Frontal cortex (tissue), 4 donors: ENCODE data around the gene PALLD. TPM values are rescaled to one million over a fixed set of nuclear protein-coding genes. Genes with fewer than 3 reads are reported as not detected.
"Not testable (repeated sequence)": the region's sequence is repeated elsewhere in the genome, so short reads cannot be mapped to it uniquely, and the experiment has no call there.

Experiments
- DNase-seq, 2 donors: peaks; one replicate each; pipeline ENCODE4 v3.0.0; 2012; ENCODE audit warnings: low spot score in 2 of 2
- FAIRE-seq: peaks from 2 replicates; lab custom pipeline; 2012; peaks lifted over from hg19 to GRCh38; lab: Jason Lieb, UNC
- total RNA-seq: library from RNA; depleted of rRNA; stranded (reverse); fragments of >200 nt; gene quantifications from one replicate; pipeline ENCODE4 v1.2.3, GENCODE V29; 2014
- donor health status: control.
- donor health status: control.
- donor health status: control.

Gene PALLD
- total RNA-seq, 1 donor from 2014 or later = 17.1 TPM

- no peak for DNase-seq
- FAIRE-seq = no peak
These were observed 191.7 kb downstream of the PALLD start for GRCh38 chr4:168688584-168688983.

GRCh38 chr4:168689791-168690190, 192.9 kb downstream of the PALLD start:
- DNase-seq (no peak), FAIRE-seq (no peak)

GRCh38 chr4:168690199-168690598, 193.3 kb downstream of the PALLD start:
- no peak for DNase-seq
- no peak for FAIRE-seq

- DNase-seq (no peak), FAIRE-seq (no peak)
These were observed 194.9 kb downstream of the PALLD start for GRCh38 chr4:168691631-168692369.

GRCh38 chr4:168693750-168694490, 197.1 kb downstream of the PALLD start:
- DNase-seq (no peak), FAIRE-seq (no peak)

GRCh38 chr4:168694667-168695066, 197.8 kb downstream of the PALLD start:
- FAIRE-seq = no peak
- DNase-seq = no peak

GRCh38 chr4:168695288-168695687, 198.4 kb downstream of the PALLD start:
- FAIRE-seq (no peak), DNase-seq (no peak)

- FAIRE-seq = no peak
- no peak for DNase-seq
These were observed 199.4 kb downstream of the PALLD start for GRCh38 chr4:168696280-168696679.

- FAIRE-seq (no peak), DNase-seq (no peak)
These were observed 200.0 kb downstream of the PALLD start for GRCh38 chr4:168696826-168697225.

- no peak for FAIRE-seq
- DNase-seq = no peak
These were observed 202.5 kb downstream of the PALLD start for GRCh38 chr4:168699224-168699878.

- DNase-seq = no peak
- FAIRE-seq = no peak
These were observed 204.2 kb downstream of the PALLD start for GRCh38 chr4:168701061-168701460.

- not testable (repeated sequence) for FAIRE-seq, DNase-seq
These were observed 205.8 kb downstream of the PALLD start for GRCh38 chr4:168702581-168703087.

- DNase-seq (no peak), FAIRE-seq (no peak)
These were observed 208.3 kb downstream of the PALLD start for GRCh38 chr4:168705121-168705520.

- no peak for DNase-seq
- no peak for FAIRE-seq
These were observed 210.4 kb downstream of the PALLD start for GRCh38 chr4:168707205-168707604.

GRCh38 chr4:168708108-168708507, 211.3 kb downstream of the PALLD start:
- DNase-seq = no peak
- no peak for FAIRE-seq

GRCh38 chr4:168710353-168710946, 213.6 kb downstream of the PALLD start:
- FAIRE-seq = peak; percentile 57

GRCh38 chr4:168711197-168712140, 214.6 kb downstream of the PALLD start:
- no peak for FAIRE-seq
- no peak for DNase-seq

More at GRCh38 chr4:168710353-168710946, 213.6 kb downstream of the PALLD start:
- peak; percentile 16 to 39 for DNase-seq

- FAIRE-seq (no peak), DNase-seq (no peak)
These were observed 215.6 kb downstream of the PALLD start for GRCh38 chr4:168712316-168712890.

- no peak for FAIRE-seq
- no peak for DNase-seq
These were observed 216.4 kb downstream of the PALLD start for GRCh38 chr4:168713253-168713652.
